ENCODE measurements around the gene ALG10B. TPM values are rescaled to one million over a fixed set of nuclear protein-coding genes. Genes with fewer than 3 reads are reported as not detected.

Gene ALG10B
- total and polyA plus RNA-seq, 2 of the 8 experiments (the other 6 are each of a cell fraction or from before 2014, with no cell fraction given): 3.2 to 5.4 TPM

DNA sequence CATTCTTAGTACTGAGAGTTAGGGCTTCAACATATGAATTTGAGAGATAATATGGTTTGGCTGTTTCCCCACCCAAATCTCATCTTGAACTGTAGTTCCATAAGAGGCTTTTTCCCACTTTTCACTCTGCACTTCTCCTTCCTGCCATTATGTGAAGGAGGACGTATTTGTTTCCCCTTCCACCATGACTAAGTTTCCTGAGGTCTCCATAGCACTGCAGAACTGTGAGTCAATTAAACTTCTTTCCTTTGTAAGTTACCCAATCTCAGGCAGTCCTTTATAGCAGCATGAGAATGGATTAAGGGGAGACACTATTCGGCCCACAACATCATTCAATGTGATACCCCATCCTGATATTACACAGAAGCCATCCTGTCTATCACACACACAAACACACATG is 36.8 kb upstream of the ALG10B start:
- H2AFZ ChIP-seq (ENCODE audit: low read length): no peak overlapping the region
- FAIRE-seq: no peak
- WGBS, 2 experiments (ENCODE audit: extremely low coverage in 1 of 2, insufficient coverage in 1 of 2, insufficient read length in 1 of 2, insufficient replicate concordance in 2 of 2, low coverage in 1 of 2, low lambda C conversion rate in 2 of 2, missing lambda C conversion rate in 1 of 2): 56% methylated on average over 2 of the region's 2 CpGs; no CpG with 5 or more reads in 1 of the 2 experiments

More for the DNA sequence above, 36.8 kb upstream of the ALG10B start:
- H3K4me2 ChIP-seq (ENCODE audit: insufficient read depth in 1 of 2, low read depth in 2 of 2, low read length in 2 of 2): no peak overlapping the region
- H3K4ac ChIP-seq (replicated peaks; ENCODE audit: insufficient read length, low read depth, low read length): no peak overlapping the region
- H3K14ac ChIP-seq (ENCODE audit: insufficient read length): no peak overlapping the region
- no peak overlapping the region for H2BK120ac ChIP-seq (replicated peaks; ENCODE audit: low read depth, low read length)
- no peak for TF ChIP-seq SIN3A (conservative IDR thresholded peaks at IDR 0.05 in 1 of 2, IDR thresholded peaks at IDR 0.05 in 1 of 2; ENCODE audit: low read depth in 1 of 2, low read length in 2 of 2)
- TF ChIP-seq NRF1 (IDR thresholded peaks at IDR 0.05; ENCODE audit: low read depth, low read length): no peak
- TF ChIP-seq TCF12 (IDR thresholded peaks at IDR 0.05; ENCODE audit: low read depth, low read length): no peak
- TF ChIP-seq EP300 (IDR thresholded peaks at IDR 0.05; ENCODE audit: borderline replicate concordance in 1 of 2, low read depth in 2 of 2, low read length in 2 of 2): no peak
- no peak for TF ChIP-seq RNF2 (IDR thresholded peaks at IDR 0.05; ENCODE audit: borderline replicate concordance, low read depth, low read length, missing control alignments, poor library complexity, severe bottlenecking)
- no peak for TF ChIP-seq BRCA1 (IDR thresholded peaks at IDR 0.05; ENCODE audit: low read depth, low read length)
- H4K91ac ChIP-seq (replicated peaks; ENCODE audit: insufficient read length, low read length): no peak overlapping the region
- ChIA-PET POLR2A (ENCODE audit: partially characterized antibody) (no interaction called here), CTCF (ENCODE audit: partially characterized antibody) (no interaction called here)
- no peak overlapping the region for H2BK12ac ChIP-seq (ENCODE audit: low read depth, low read length)
- no peak overlapping the region for H3K56ac ChIP-seq (replicated peaks; ENCODE audit: insufficient read length, low read depth, low read length)
- H2BK5ac ChIP-seq (ENCODE audit: low read depth, low read length): no peak overlapping the region
- no peaks in the 10 kb centered on the region for H3K23me2 ChIP-seq (ENCODE audit: low read depth, low read length)
- H3K4me3 ChIP-seq (ENCODE audit: extremely low read depth in 1 of 4, insufficient read depth in 2 of 4, low read depth in 3 of 4, low read length in 4 of 4): no peak overlapping the region
- H3K18ac ChIP-seq (ENCODE audit: extremely low read depth, low read length): no peak overlapping the region
- H2BK20ac ChIP-seq (ENCODE audit: low read length): no peak overlapping the region
- H3K9ac ChIP-seq (replicated peaks in 1 of 4; ENCODE audit: extremely low read depth in 1 of 4, low read depth in 3 of 4, low read length in 3 of 4): no peak overlapping the region
- H3K79me2 ChIP-seq (ENCODE audit: control insufficient read depth in 1 of 2, insufficient read depth in 2 of 2, low read length in 2 of 2): no peaks in the 10 kb centered on the region
- H2AK5ac ChIP-seq (ENCODE audit: low read depth, low read length): no peak overlapping the region
- H3K23ac ChIP-seq (ENCODE audit: insufficient read length): no peak overlapping the region
- H3K79me1 ChIP-seq (ENCODE audit: low read depth, low read length): no peaks in the 10 kb centered on the region
- no peak overlapping the region for H2BK15ac ChIP-seq (ENCODE audit: low read length)
- no peaks in the 10 kb centered on the region for H3K27me3 ChIP-seq (replicated peaks in 1 of 4; ENCODE audit: control insufficient read depth in 3 of 4, extremely low read depth in 1 of 4, insufficient read depth in 3 of 4, low read length in 3 of 4)
- H3K9me3 ChIP-seq (ENCODE audit: insufficient read depth in 2 of 2, low read depth in 1 of 2, low read length in 1 of 2): peaks cover 21 to 28% of the 10 kb centered on the region in 2 experiments; a peak in 2 of 4 replicates
- H3K36me3 ChIP-seq (ENCODE audit: control insufficient read depth in 2 of 4, insufficient read depth in 4 of 4, low read length in 3 of 4): no peaks in the 10 kb centered on the region
- no peak overlapping the region for H4K8ac ChIP-seq (ENCODE audit: extremely low read depth, insufficient read depth, low read length)
- no peaks in the 10 kb centered on the region for H4K20me1 ChIP-seq (replicated peaks in 1 of 2; ENCODE audit: control insufficient read depth in 1 of 2, insufficient read depth in 2 of 2, low read length in 2 of 2)
- H3K4me1 ChIP-seq (replicated peaks in 1 of 4; ENCODE audit: control insufficient read depth in 3 of 4, insufficient read depth in 4 of 4, low read length in 3 of 4): no peaks in the 10 kb centered on the region
- no peak for DNase-seq (ENCODE audit: low read depth in 1 of 2, low spot score in 2 of 2)
- H4K5ac ChIP-seq (ENCODE audit: insufficient read length, low read depth, low read length): no peak overlapping the region
- no peak overlapping the region for H3K27ac ChIP-seq (ENCODE audit: low read depth, low read length)
